ENCODE measurements around the gene KLHDC10.

DNA sequence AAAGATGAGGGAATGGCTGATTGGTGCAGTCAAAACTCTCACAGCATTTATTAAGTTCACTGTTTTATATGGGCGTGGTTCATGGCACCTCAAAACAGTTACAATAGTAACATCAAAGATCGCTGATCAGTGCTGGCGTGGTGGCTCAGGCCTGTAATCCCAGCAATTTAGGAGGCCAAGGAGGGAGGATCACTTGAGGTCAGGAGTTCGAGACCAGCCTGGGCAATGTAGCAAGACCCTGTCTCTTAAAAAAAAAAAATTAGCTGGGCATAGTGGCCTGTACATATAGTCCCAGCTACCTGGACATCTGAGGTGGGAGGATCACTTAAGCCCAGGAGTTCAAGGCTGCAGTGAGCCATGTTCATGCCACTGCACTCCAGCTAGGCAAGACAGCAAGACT is 48.5 kb downstream of the KLHDC10 start:
- no peak for TF ChIP-seq POLR2A (IDR thresholded peaks at IDR 0.05; ENCODE audit: low read depth, low read length)
- no peak for TF ChIP-seq POU2F2 (IDR thresholded peaks at IDR 0.05; ENCODE audit: low read depth, low read length)
- TF ChIP-seq TAF1 (IDR thresholded peaks at IDR 0.05; ENCODE audit: low read depth, low read length): no peak
- no peak for TF ChIP-seq POLR2AphosphoS5 (IDR thresholded peaks at IDR 0.05; ENCODE audit: low read depth, low read length)

Measured in GM12891 (cell line).